ENCODE measurements around the gene IGFN1.
A peak's percentile ranks its signal among the peaks of the same experiment; 100 is the strongest.

Gene IGFN1

GRCh38 chr1:201163707-201164106 lies 26.9 kb upstream of the IGFN1 start:
- no peak overlapping the region for H3K4me3 ChIP-seq (ENCODE audit: low read depth, low read length)
- TF ChIP-seq, protein P1, sequence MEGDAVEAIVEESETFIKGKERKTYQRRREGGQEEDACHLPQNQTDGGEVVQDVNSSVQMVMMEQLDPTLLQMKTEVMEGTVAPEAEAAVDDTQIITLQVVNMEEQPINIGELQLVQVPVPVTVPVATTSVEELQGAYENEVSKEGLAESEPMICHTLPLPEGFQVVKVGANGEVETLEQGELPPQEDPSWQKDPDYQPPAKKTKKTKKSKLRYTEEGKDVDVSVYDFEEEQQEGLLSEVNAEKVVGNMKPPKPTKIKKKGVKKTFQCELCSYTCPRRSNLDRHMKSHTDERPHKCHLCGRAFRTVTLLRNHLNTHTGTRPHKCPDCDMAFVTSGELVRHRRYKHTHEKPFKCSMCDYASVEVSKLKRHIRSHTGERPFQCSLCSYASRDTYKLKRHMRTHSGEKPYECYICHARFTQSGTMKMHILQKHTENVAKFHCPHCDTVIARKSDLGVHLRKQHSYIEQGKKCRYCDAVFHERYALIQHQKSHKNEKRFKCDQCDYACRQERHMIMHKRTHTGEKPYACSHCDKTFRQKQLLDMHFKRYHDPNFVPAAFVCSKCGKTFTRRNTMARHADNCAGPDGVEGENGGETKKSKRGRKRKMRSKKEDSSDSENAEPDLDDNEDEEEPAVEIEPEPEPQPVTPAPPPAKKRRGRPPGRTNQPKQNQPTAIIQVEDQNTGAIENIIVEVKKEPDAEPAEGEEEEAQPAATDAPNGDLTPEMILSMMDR (IDR thresholded peaks at IDR 0.05; ENCODE audit: borderline replicate concordance, insufficient read depth, low read depth, low read length) = no peak

- H3K4me3 ChIP-seq (ENCODE audit: low read depth, low read length) = no peak overlapping the region
- TF ChIP-seq, protein P1 (IDR thresholded peaks at IDR 0.05; ENCODE audit: borderline replicate concordance, insufficient read depth, low read depth, low read length) = no peak
Observed at GRCh38 chr1:201164645-201165044, 26.0 kb upstream of the IGFN1 start.

- H3K4me3 ChIP-seq (ENCODE audit: low read depth, low read length) = no peak overlapping the region
- TF ChIP-seq, protein P1 (IDR thresholded peaks at IDR 0.05; ENCODE audit: borderline replicate concordance, insufficient read depth, low read depth, low read length) = no peak
Observed at GRCh38 chr1:201167041-201167991, 23.3 kb upstream of the IGFN1 start.

- TF ChIP-seq, protein P1 (IDR thresholded peaks at IDR 0.05; ENCODE audit: borderline replicate concordance, insufficient read depth, low read depth, low read length) = no peak
- H3K4me3 ChIP-seq (ENCODE audit: low read depth, low read length) = no peak overlapping the region
Observed at GRCh38 chr1:201169203-201169602, 21.4 kb upstream of the IGFN1 start.

- H3K4me3 ChIP-seq (ENCODE audit: low read depth, low read length) = no peak overlapping the region
- TF ChIP-seq, protein P1 (IDR thresholded peaks at IDR 0.05; ENCODE audit: borderline replicate concordance, insufficient read depth, low read depth, low read length) = no peak
Observed at GRCh38 chr1:201169971-201170532, 20.6 kb upstream of the IGFN1 start.

DNA sequence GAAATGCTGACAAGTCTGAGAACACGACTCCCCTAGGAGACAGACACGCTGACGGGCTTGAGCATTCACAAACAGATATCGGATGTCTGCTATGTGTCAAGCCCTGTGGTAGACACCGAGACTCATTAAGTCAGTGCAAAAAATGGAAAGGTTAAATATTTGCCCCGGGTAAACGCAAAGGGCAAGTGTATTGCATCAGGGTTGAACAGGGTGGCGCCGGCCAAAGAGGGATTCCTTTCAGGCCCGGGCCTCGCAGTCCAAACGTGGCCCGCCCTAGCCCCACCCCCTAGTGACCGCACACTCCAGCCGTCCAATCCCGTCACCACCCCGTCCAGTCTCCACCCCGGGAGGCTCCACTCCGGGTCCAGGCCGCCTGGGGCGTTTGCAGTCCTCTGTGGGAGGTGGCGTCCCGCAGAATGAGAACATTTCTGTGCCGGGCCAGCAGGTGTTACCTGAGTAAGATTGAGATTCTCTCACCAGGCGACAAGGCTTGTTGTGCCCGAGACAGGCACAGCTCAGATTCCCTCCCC lies 20.0 kb upstream of the IGFN1 start:
- peak overlapping the region; percentile 39 for H3K4me3 ChIP-seq (ENCODE audit: low read depth, low read length)
- TF ChIP-seq, protein P1 (IDR thresholded peaks at IDR 0.05; ENCODE audit: borderline replicate concordance, insufficient read depth, low read depth, low read length) = no peak

Data from GM12875 (cell line).